GM12878 (cell line): Measurements from ENCODE around the gene SLC6A17. TPM values are rescaled to one million over a fixed set of nuclear protein-coding genes. Genes with fewer than 3 reads are reported as not detected.

Source experiments
- ATF3 ChIP-seq: IDR thresholded peaks from 2 replicates; pipeline ENCODE4 v1.6.1; 2011; ENCODE audit warnings: low read depth, mild to moderate bottlenecking, low read length, moderate library complexity, borderline replicate concordance; ENCODE audit errors: extremely low read depth
- CBX5 ChIP-seq: sonication (generic); IDR thresholded peaks from 2 replicates; pipeline ENCODE4 v1.6.1; 2016; ENCODE audit warnings: low read depth, moderate library complexity, mild to moderate bottlenecking, inconsistent platforms
- E2F8 ChIP-seq: fragments of 450-650 bp; IDR thresholded peaks from 2 replicates; pipeline ENCODE4 v1.6.1; 2018; ENCODE audit warnings: mild to moderate bottlenecking, low read depth, moderate library complexity; ENCODE audit not compliant: partially characterized antibody
- EZH2 ChIP-seq: IDR thresholded peaks from 2 replicates; pipeline ENCODE4 v1.6.1; 2012; ENCODE audit warnings: low read depth, mild to moderate bottlenecking, control low read depth, inconsistent platforms, low read length, borderline replicate concordance; ENCODE audit not compliant: control insufficient read depth
- IRF5 ChIP-seq: fragments of 450-650 bp; IDR thresholded peaks from 2 replicates; pipeline ENCODE4 v1.6.1; 2017; ENCODE audit warnings: borderline replicate concordance
- KAT2A ChIP-seq: conservative IDR thresholded peaks from 2 replicates; pipeline ENCODE4 v1.6.1; 2011; ENCODE audit warnings: low read depth, low read length; ENCODE audit not compliant: control insufficient read depth
- MTA2 ChIP-seq: fragments of 450-650 bp; IDR thresholded peaks from 2 replicates; pipeline ENCODE4 v1.6.1; 2016; ENCODE audit warnings: low read depth, mild to moderate bottlenecking, moderate library complexity
- MXI1 ChIP-seq: fragments of 150-350 bp; IDR thresholded peaks from 2 replicates; pipeline ENCODE4 v1.6.1; 2011; ENCODE audit warnings: low read depth, mild to moderate bottlenecking, inconsistent platforms, low read length, improper control_type of control experiment
- NBN ChIP-seq: fragments of 450-650 bp; IDR thresholded peaks from 2 replicates; pipeline ENCODE4 v1.6.1; 2016
- NR2C2 ChIP-seq: IDR thresholded peaks from 2 replicates; pipeline ENCODE4 v1.6.1; 2011; ENCODE audit warnings: borderline replicate concordance, low read depth; ENCODE audit not compliant: control insufficient read depth, insufficient read length
- NR2F1 ChIP-seq: fragments of 450-650 bp; conservative IDR thresholded peaks from 2 replicates; pipeline ENCODE4 v1.6.1; 2017; ENCODE audit warnings: mild to moderate bottlenecking
- RAD21 ChIP-seq: IDR thresholded peaks from 2 replicates; pipeline ENCODE4 v1.6.1; 2011; ENCODE audit warnings: mild to moderate bottlenecking, low read depth, low read length, moderate library complexity; ENCODE audit not compliant: insufficient read depth
- RUNX3 ChIP-seq: IDR thresholded peaks from 2 replicates; pipeline ENCODE4 v1.6.1; 2012; ENCODE audit warnings: low read length, inconsistent platforms
- SMARCA5 ChIP-seq: fragments of 450-650 bp; IDR thresholded peaks from 2 replicates; pipeline ENCODE4 v1.6.1; 2017; ENCODE audit warnings: mild to moderate bottlenecking
- SREBF2 ChIP-seq: IDR thresholded peaks from 2 replicates; pipeline ENCODE4 v1.6.1; 2012; ENCODE audit warnings: mild to moderate bottlenecking, low read length
- TCF7 ChIP-seq: IDR thresholded peaks from 2 replicates; pipeline ENCODE4 v1.6.1; 2014; ENCODE audit warnings: antibody characterized with exemption, borderline replicate concordance
- USF2 ChIP-seq: IDR thresholded peaks from 2 replicates; pipeline ENCODE4 v1.6.1; 2011; ENCODE audit warnings: low read depth, low read length, improper control_type of control experiment, borderline replicate concordance
- ZBTB33 ChIP-seq: fragments of 450-650 bp; IDR thresholded peaks from 2 replicates; pipeline ENCODE4 v1.6.1; 2017; ENCODE audit warnings: mild to moderate bottlenecking
- ZNF384 ChIP-seq: IDR thresholded peaks from 2 replicates; pipeline ENCODE4 v1.6.1; 2012; ENCODE audit warnings: low read depth, mild to moderate bottlenecking, low read length, improper control_type of control experiment, borderline replicate concordance
- ZNF687 ChIP-seq: fragments of 450-650 bp; IDR thresholded peaks from 2 replicates; pipeline ENCODE4 v1.6.1; 2017; ENCODE audit warnings: mild to moderate bottlenecking, moderate library complexity
- polyA plus RNA-seq, 11 experiments: library from polyadenylated mRNA; depleted of rRNA in 4 of 11; unstranded in 6 of 11; stranded (reverse) in 5 of 11; fragments of >200 nt; fragmentation: Nextera tagmentation in 4 of 11; fragmentation: Illumina TruSeq in 1 of 11; extraction: Ambion mirVana in 4 of 11; extraction: Trizol in 1 of 11; gene quantifications; 1 replicate in 1 of 11; 2 replicates in 10 of 11; pipeline versions ENCODE4 v1.2.1 to v1.2.3, GENCODE V29; 2011 to 2016; ENCODE audit warnings: inconsistent platforms in 2 of 11, missing spikeins in 2 of 11, low read depth in 1 of 11
- total RNA-seq, 4 experiments: library from RNA; depleted of rRNA in 3 of 4; stranded (reverse); fragments of >200 nt in 3 of 4; fragmentation: Illumina TruSeq in 1 of 4; extraction: Trizol in 1 of 4; gene quantifications; 2 replicates each; pipeline versions ENCODE4 v1.2.1 to v1.2.3, GENCODE V29; 2013 to 2021

SLC6A17 gene
- total and polyA plus RNA-seq, 10 of the 15 experiments (the other 5 are each of a cell fraction or from before 2014, with no cell fraction given), result not detected

- TF ChIP-seq NR2C2 (no peak), SMARCA5 (no peak), SREBF2 (no peak), ZBTB33 (no peak), E2F8 (no peak), KAT2A (no peak), ZNF687 (peak; percentile 95), CBX5 (no peak), MTA2 (peak; percentile 68; the same call in 1 of the 2 replicates), MXI1 (no peak), NBN (peak; percentile 89), TCF7 (no peak), ZNF384 (no peak), USF2 (no peak), ATF3 (no peak), RAD21 (no peak), EZH2 (no peak), RUNX3 (peak; percentile 55), IRF5 (no peak; the same call in 1 of the 2 replicates), NR2F1 (0 out of 2 replicates have a peak, but pooled peaks have one; percentile 37)
These were observed 93.3 kb downstream of the SLC6A17 start (continued) for GRCh38 chr1:110243574-110243973.
